ENCODE results near the gene NR1H2.
A peak's percentile ranks its signal among the peaks of the same experiment; 100 is the strongest.
"Not testable (repeated sequence)": the region's sequence is repeated elsewhere in the genome, so short reads cannot be mapped to it uniquely, and the experiment has no call there.

The NR1H2 gene

GRCh38 chr19:50376166-50377050 is at the start of gene NR1H2:
NR1H2 (plus strand) TSS chr19:50376457; CDS start chr19:50377606, 1,149 bp downstream.
- DNase-seq = peak; percentile 86

- no peak for DNase-seq
Observed at GRCh38 chr19:50327013-50327412, 49.2 kb upstream of the NR1H2 start.

GRCh38 chr19:50327461-50328223 is 48.6 kb upstream of the NR1H2 start:
- no peak for DNase-seq

GRCh38 chr19:50328224-50328872 is 47.9 kb upstream of the NR1H2 start:
- DNase-seq = no peak

GRCh38 chr19:50328873-50329145 is 47.4 kb upstream of the NR1H2 start:
- no peak for DNase-seq

- peak; percentile 98 for DNase-seq
Observed at GRCh38 chr19:50329146-50329925, 46.9 kb upstream of the NR1H2 start, which contains the start of gene KCNC3. KCNC3 (minus strand) TSS chr19:50329377; CDS start chr19:50329082, 295 bp downstream.

GRCh38 chr19:50329926-50330294 is 46.3 kb upstream of the NR1H2 start:
- DNase-seq = not testable (repeated sequence)

DNA sequence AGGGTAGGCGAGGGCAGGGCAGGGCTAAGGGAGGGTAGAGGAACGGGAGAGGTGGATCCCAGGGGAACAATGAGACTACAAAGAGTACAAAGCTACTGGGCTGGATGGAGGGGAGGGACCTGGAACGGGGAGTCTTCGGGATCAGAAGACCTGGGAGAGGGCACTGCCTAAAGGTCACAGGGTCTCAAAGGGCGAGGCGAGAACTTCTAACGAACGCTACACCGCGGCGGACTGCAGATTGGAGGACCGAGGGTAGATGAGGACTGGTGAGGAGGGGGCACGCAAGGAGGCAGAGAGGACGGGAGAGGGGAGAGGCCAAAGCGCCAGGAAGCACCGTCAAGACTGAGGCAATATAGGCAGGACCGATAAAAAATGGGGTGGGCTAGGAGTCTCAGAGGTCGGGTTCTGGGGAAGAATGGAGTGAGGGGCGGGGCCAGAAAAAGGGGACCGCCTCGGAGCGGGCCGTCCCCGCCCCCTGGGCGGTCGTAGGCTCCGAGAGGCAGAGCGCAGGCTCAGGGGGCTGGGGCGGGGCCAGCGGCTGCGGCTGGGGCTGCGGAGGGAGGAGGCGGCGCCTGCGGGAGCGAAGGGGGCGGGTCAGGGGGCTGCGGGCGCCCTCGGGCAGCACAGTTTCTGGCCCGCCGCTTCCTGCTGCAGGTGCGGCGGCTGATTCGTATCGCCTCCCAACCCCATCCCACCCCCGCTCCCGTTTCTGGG is 45.7 kb upstream of the NR1H2 start:
- peak; percentile 63 for DNase-seq

GRCh38 chr19:50331221-50331993 is 44.9 kb upstream of the NR1H2 start:
- no peak for DNase-seq

DNA sequence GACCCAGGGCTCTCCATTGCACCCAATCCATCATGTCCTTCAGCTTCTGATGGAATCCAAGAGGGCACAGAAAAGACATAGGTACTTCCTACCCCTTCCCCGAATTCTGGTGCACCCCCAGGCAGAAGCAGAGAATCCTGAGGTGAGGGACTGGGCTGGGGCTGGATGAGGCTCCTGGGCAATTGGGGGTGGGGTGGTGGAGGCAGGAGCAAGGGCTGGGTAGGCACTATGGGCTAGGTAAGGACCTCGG is 44.3 kb upstream of the NR1H2 start:
- no peak for DNase-seq

DNA sequence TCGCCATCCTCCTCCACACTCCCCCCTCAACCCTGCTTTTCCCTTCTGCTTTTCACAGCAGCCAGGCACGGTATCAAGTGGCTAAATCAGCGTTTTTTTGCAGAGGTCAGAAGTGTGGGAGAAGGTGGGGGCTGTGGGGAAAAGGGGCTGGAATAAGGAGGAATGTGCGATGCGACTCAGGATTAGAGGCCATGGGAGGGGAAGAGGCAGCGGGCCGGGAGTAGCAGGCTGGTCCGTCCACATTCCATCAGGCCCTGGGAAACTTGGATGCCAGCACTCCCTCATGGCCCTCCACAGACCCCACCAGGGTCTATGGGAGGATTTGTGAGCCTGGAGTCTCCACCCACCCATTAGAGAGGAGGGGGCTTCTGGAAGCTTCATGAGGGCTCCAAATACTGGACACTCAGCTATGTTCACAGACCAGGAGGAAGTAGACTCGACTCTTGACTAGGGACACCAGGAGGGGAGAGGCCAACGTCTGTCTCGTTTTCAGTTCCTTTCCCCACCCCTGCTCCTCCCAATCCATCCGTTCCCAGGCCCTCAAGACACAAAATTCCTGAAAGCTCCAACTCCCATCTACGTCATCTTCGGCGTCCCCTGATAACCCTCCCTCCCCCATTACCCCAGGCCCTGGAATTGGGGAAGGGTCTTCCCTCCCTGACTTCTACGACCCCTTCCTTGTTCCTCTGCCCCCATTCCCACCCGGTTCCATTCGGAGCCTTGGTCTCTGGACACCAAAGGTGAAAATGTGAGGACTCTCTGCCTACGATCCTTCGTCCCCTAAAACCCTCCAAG is 43.8 kb upstream of the NR1H2 start:
- DNase-seq = no peak

DNA sequence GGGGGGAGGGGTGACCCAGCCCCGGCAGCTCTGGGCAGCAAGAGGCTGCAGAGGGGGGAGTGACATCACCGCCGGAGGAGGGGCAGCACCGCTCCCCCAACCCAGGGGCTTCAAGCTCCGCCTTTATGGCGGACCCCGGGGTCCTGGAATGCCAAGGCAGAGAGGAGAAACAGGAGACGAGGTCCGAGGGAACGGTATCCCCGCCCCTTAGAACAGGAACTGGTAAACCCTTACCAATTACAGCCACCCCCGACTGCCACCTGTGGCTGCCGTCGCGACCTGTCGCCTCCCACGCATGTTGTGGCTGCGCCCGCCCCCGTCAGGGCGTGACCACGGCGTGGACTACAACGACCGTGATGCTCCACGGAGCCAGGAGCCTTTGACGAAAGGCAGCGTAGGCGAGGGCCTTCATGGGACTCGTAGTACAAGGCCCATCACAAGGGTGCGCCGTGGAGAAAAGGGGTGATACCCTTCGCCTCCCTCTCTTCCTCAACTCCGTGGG is 43.0 kb upstream of the NR1H2 start:
- DNase-seq = peak; percentile 91

DNA sequence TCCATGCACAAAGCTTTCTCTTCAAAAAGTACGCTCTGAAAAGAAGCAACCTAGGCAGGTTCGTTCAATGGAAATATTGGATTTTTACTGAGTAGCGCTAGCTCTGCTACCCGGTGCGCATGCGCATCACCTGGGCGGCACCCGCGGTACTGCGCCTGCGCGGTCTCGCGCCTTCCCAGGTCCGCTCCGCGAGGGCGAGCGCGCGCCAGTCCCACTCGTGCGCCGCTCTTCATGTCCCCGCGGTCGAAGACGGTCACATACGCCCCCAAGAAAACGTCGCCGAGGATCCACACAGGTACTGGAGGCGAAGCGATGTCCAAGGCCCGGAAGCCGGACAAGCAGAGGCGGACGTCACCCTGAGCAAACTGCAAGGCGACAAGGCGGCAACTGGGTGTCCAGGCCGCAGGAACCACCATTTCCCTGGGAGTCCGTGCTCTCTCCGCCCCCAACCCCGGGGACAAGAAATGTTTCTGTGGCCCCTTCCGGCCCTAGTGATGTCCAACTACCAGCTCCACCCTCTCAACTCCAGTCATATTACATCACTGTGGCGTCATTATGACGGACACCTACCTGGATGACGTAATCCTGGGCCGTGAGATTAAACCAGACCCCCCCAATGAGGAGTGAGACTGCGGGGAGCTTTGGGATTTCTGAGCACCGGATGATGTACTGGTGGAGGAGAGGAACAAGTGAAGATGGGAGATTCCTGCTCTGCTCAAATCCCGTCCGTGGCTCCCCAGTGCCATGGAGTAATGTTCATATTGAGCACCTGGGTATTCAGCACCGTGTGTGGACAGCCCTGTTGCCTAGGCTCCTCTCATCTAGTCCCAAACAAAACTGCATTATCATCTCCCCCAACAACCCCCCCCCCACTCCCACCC is 42.3 kb upstream of the NR1H2 start:
- DNase-seq = peak; percentile 91

DNA sequence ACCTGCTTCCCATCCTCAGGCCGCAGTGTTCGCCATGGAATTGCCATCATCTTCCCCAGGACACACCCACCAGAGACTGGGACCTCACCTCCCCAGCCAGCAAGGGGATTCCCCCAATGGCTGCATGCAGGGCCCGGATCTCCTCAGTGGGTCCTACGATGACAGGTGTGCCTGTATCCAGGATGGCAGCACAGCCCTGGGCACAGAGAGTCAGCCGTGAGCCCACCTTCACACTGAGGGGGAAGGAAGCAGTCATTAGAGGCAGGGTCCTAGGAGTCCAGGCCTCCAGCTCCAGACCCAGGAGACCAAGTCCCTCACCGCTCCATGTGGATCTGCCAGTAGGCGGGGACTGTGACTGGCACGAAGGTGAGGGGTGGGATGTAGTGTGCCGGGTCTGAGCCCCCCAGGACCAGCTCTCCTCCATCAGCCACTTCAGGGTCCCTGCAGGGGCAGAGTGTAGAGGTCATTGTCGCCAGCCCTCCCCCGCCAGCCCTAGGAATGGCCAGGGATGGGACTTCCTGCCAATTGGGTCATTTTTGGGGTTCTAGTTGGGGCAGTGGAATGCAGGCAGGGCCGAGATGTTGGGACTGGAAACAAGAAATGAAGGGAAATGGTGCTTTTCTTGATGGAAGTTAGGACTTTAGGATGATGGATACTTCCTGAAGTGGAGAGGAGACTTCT is 41.4 kb upstream of the NR1H2 start:
- no peak for DNase-seq

GRCh38 chr19:50337031-50337430 is 39.2 kb upstream of the NR1H2 start:
- DNase-seq = not testable (repeated sequence)

DNA sequence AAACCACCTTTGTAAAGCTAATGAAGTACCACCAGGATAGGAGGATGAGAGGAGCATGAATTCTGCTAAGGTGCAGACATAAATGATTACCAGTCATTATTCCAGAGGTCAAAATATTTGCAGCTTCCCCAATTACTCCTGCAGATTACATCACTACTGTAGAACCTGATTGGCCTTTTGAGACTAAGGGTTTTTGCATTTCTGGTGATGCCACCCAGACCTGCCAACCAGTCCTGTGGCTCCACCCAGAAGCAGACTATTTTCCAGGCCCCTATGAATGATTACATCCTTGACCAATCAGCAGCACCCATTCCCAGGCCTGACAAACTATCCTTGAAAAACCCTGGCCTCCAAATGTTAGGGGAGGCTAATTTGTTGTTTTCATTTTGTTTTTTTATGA is 35.9 kb upstream of the NR1H2 start:
- DNase-seq = no peak

DNA sequence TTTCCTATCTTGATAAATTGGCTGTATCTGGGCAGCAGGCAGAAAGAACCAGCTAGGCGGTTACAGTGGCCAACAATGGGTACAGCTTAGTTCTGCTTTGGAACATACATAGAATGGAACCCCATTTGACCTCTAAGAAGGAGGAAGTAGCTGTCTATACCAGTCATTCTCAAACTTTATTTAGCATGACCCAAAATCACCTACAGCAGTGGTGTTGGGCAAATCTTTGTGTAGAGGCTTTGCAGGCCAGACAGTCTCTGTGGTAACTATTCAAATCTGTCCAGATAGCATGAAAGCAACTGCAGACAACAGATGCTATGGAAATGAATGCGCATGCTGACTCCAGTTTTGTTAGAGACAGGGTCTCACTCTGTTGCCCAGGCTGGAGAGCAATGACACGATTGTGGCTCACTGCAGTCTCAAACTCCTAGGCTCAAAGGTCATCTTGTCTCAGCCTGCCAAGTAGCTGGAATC is 35.1 kb upstream of the NR1H2 start:
- DNase-seq = no peak

DNA sequence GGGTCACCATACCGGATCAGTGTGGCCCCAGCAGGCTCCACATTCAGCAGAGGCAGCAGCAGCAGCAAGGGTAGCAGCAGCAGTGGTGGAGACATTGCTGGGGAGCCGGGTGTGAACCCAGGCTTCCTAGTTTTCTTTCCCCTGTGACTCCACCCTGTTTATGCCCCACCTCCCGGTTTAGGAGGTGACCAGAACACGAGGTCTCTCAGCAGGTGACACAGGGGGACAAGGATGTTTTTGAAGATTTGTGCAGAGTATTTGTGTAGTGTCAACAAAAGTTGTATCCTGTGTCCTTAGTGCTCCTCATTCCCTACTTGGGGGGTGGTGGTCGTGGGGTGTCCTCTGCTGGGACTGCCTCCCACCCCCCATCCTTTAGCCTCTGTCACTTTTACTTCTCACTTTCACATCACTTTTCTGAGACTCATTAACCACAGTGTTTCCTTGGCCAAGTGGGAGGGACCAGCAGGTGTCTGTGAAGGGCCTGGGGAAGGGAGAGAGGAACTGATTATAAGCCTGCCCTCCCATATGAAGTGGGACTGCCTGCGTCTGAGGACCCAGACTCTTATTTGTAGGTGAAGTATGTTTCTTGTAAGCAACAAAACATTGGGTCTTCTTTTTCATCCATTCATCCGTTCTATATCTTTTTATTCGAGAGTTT is 31.5 kb upstream of the NR1H2 start:
- DNase-seq = no peak
